Calu3 (cell line): ENCODE results near the gene SPTB. TPM values are rescaled to one million over a fixed set of nuclear protein-coding genes. Genes with fewer than 3 reads are reported as not detected.
A peak's percentile ranks its signal among the peaks of the same experiment; 100 is the strongest.

Experiments used
- BruUV-seq: library from RNA; stranded (reverse); fragments of 400-500 nt; replicated peaks from 2 replicates; lab custom pipeline; 2021; lab: Mats Ljungman, UMichigan
- CTCF ChIA-PET: fragments of 300-600 bp; sonication (Branson Sonifier 250); formaldehyde crosslinking; loops from one replicate; lab custom pipeline; 2022; ENCODE audit warnings: antibody characterized with exemption; lab: Charles Lee
- DNase-seq: peaks from one replicate; pipeline ENCODE4 v3.0.0; 2022
- H3K27ac Mint-ChIP-seq: one replicate; pipeline ENCODE4 v1.8.0; 2022; ENCODE audit warnings: mixed read lengths; ENCODE audit not compliant: unreplicated experiment
- H3K27me3 Mint-ChIP-seq: one replicate; pipeline ENCODE4 v1.8.0; 2022; ENCODE audit warnings: mixed read lengths; ENCODE audit not compliant: unreplicated experiment
- H3K36me3 Mint-ChIP-seq: one replicate; pipeline ENCODE4 v1.8.0; 2022; ENCODE audit warnings: mild to moderate bottlenecking, moderate library complexity, mixed read lengths; ENCODE audit not compliant: insufficient read depth, unreplicated experiment
- H3K4me1 Mint-ChIP-seq: one replicate; pipeline ENCODE4 v1.8.0; 2022; ENCODE audit warnings: mild to moderate bottlenecking, low read depth, mixed read lengths; ENCODE audit not compliant: unreplicated experiment
- H3K4me3 Mint-ChIP-seq: one replicate; pipeline ENCODE4 v1.8.0; 2022; ENCODE audit warnings: mild to moderate bottlenecking, low read depth, moderate library complexity, mixed read lengths; ENCODE audit not compliant: unreplicated experiment
- H3K9me3 Mint-ChIP-seq: one replicate; pipeline ENCODE4 v1.8.0; 2022; ENCODE audit warnings: low read depth, mixed read lengths; ENCODE audit not compliant: unreplicated experiment
- CTCF ChIP-seq: fragments of 200-600 bp; IDR thresholded peaks from one replicate; pipeline ENCODE4 v1.8.0; 2022; ENCODE audit warnings: antibody characterized with exemption; ENCODE audit not compliant: unreplicated experiment
- intact Hi-C: fragments of 100-400 bp; cut with micrococcal nuclease; formaldehyde crosslinking; loops from one replicate; pipeline ENCODE4 v1.10.0; 2022; ENCODE audit not compliant: unreplicated experiment
- total RNA-seq: library from RNA; stranded (reverse); gene quantifications from 2 replicates; pipeline ENCODE4 v1.2.3, GENCODE V29; 2022

The SPTB gene
- total RNA-seq, 1 experiment from 2014 or later: not detected

DNA sequence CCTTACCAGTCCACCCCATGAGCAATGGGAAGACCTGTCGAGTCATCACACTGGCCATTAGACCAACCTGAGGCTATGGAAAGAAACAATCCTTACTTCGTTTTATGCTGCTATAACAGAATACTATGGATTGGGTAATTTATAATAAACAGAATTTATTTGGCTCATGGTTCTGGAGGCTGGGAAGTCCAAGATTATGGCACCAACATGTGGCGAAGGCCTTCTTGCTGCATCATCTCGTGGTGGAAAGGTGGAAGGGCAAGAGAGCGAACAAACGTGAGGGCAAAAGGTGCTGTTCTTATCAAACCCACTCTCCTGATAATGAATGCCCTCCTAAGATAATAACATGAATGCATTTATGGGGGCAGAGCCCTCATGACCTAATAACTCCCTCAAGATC lies 9.6 kb upstream of the SPTB start:
- Mint-ChIP-seq H3K27me3 (peaks cover 63% of the 10 kb centered on the region), H3K27ac (no peak overlapping the region), H3K4me3 (no peak overlapping the region), H3K9me3 (no peaks in the 10 kb centered on the region), H3K4me1 (no peaks in the 10 kb centered on the region), H3K36me3 (no peaks in the 10 kb centered on the region)
- CTCF ChIA-PET: interaction anchor here (1.1 to 4.8 kb wide), 2 partner anchors 9 to 66 kb away, joined by 3 to 53 read pairs; no protein-coding TSS in a partner anchor
- intact Hi-C loops: loop anchor here (10.0 kb wide), 1 partner anchor 345 kb away; the partner anchor contains the start of genes HSPA2 and PPP1R36
- no peak for TF ChIP-seq CTCF
- no peak for DNase-seq
- no TSS peak for BruUV-seq

GRCh38 chr14:64885559-64885958 lies 5.9 kb upstream of the SPTB start:
- no peaks in the 10 kb centered on the region for H3K9me3 Mint-ChIP-seq
- CTCF ChIA-PET: no interaction called here
- intact Hi-C loops: loop anchor here (10.0 kb wide), 1 partner anchor 341 kb away; the partner anchor contains the start of genes HSPA2 and PPP1R36
- no peaks in the 10 kb centered on the region for H3K36me3 Mint-ChIP-seq
- no peak overlapping the region for H3K4me3 Mint-ChIP-seq
- H3K4me1 Mint-ChIP-seq: no peaks in the 10 kb centered on the region
- no peak for DNase-seq
- no peak overlapping the region for H3K27ac Mint-ChIP-seq
- no TSS peak for BruUV-seq
- TF ChIP-seq CTCF: no peak
- H3K27me3 Mint-ChIP-seq: peaks cover 82% of the 10 kb centered on the region

DNA sequence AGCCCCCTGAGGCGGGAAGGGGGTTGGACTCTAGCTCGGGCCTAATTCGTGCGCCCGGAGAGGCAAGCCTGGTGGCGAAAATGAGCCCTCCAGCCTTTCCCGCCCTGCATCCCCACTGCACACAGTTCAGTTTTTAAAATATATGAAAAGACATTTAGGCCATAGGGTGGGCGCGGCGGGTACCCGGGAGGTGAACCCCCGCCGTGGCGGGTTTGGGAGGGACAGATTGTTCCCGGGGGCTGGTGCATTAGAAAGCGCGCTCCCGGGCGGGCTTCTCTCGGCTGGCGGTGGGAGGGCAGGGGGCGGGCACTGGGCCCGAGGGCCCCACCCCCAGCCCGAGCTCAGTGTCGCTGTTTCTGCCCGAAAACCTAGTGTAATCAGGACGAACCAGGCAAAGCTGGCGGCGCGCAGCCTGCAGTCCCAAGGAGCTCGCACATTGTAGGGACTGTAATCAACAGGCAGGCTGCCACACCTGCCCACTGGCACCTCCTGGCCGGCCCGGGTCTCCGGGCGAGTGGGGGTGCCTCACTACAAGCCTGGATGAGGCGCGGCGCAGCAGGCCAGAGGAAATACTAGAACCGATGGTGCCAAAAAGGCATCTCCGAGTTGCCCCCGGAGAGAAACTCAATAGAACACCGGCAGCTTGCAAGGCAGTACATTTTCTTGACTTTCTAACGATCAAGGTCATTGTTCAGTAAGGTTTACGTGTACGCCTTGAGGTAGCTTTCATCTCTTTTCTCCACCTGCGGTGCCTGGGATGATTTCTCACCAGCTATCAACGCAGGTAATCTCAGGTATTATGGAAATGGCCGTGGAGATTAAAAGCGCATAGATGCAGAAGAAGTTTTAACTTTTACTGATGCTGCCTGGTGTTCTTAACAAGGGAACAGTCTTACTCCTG lies 764 bp upstream of the SPTB start:
- Mint-ChIP-seq H3K4me3 (peak overlapping the region; percentile 68), H3K4me1 (no peaks in the 10 kb centered on the region), H3K9me3 (no peaks in the 10 kb centered on the region), H3K27me3 (peaks cover 92% of the 10 kb centered on the region), H3K36me3 (no peaks in the 10 kb centered on the region), H3K27ac (no peak overlapping the region)
- CTCF ChIA-PET: interaction anchor here (0.7 to 1.4 kb wide), 4 partner anchors 10 to 255 kb away, joined by 3 to 6 read pairs (median 5); no protein-coding TSS in a partner anchor
- intact Hi-C loops: loop anchor here (10.0 kb wide), 1 partner anchor 336 kb away; the partner anchor contains the start of genes HSPA2 and PPP1R36
- no TSS peak for BruUV-seq
- no peak for TF ChIP-seq CTCF
- DNase-seq: peak; percentile 55

DNA sequence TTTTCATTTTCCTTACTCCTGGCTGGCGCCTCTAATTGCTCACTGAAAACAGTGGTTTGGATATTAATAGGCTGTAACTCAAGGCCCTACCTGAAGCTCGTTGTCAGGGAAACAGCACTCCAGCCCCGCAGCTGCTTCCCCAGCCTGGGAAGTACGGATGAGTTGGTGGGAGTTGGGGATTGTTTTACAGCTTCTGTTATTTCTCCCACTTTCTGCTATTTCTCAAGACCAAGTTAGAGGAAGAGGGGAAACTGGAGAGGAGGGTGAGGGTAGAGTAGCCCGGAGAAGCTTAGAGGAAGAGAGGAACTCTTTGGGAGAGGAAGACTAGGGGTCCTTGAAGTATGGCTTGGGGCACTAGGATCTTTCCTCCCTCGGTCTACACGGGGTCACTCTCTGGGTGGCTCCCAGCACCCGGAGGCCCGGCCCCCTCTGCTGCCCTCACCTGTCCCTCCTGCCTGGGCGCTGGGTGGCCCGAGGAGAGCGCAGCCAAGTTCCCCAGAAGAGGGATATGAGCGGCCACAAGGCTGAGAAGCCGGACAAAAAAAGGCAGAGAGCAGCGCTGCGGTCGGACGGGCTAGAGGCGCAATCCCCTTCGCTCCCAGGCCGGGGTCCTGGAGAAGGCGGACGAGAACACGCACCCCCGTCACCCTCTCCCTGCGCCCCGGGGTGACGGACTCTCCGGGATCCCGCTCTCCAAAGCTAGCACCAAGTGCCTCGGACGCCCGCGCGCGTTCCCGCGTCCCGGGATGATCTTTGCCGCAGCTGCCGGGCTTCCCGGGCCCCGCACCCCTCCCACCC lies 671 bp downstream of the SPTB start:
- no peaks in the 10 kb centered on the region for H3K4me1 Mint-ChIP-seq
- DNase-seq: peak; percentile 12
- TF ChIP-seq CTCF: no peak
- peaks cover 92% of the 10 kb centered on the region for H3K27me3 Mint-ChIP-seq
- no peaks in the 10 kb centered on the region for H3K9me3 Mint-ChIP-seq
- H3K36me3 Mint-ChIP-seq: no peaks in the 10 kb centered on the region
- intact Hi-C loops: no loop called here
- H3K4me3 Mint-ChIP-seq: peak overlapping the region; percentile 68
- CTCF ChIA-PET: interaction anchor here (0.6 to 0.8 kb wide), 2 partner anchors 55 to 159 kb away, joined by 3 to 4 read pairs; no protein-coding TSS in a partner anchor
- no peak overlapping the region for H3K27ac Mint-ChIP-seq
- BruUV-seq: no TSS peak
